DMS114 treated with DMSO at 0.1 percent for 48 hours (cell line): Measurements from ENCODE around the gene TUBGCP2.
"Not testable (repeated sequence)": the region's sequence is repeated elsewhere in the genome, so short reads cannot be mapped to it uniquely, and the experiment has no call there.

Experiments used
- DNase-seq: peaks from one replicate; lab custom pipeline; 2025; ENCODE audit not compliant: unreplicated experiment; lab: John Stamatoyannopoulos, UW

The TUBGCP2 gene

GRCh38 chr10:133270204-133270603, 38.5 kb downstream of the TUBGCP2 start:
- DNase-seq: no peak

- no peak for DNase-seq
Observed at GRCh38 chr10:133269367-133269766, 39.3 kb downstream of the TUBGCP2 start.

GRCh38 chr10:133268532-133268931, 40.1 kb downstream of the TUBGCP2 start:
- no peak for DNase-seq

GRCh38 chr10:133267829-133268228, 40.8 kb downstream of the TUBGCP2 start:
- no peak for DNase-seq

- no peak for DNase-seq
Observed at GRCh38 chr10:133267293-133267692, 41.4 kb downstream of the TUBGCP2 start.

GRCh38 chr10:133266056-133266795, 42.4 kb downstream of the TUBGCP2 start:
- no peak for DNase-seq

- not testable (repeated sequence) for DNase-seq
Observed at GRCh38 chr10:133265052-133265451, 43.6 kb downstream of the TUBGCP2 start.

GRCh38 chr10:133264461-133264860, 44.2 kb downstream of the TUBGCP2 start:
- DNase-seq: no peak

- DNase-seq: no peak
Observed at GRCh38 chr10:133263674-133264073, 45.0 kb downstream of the TUBGCP2 start.

GRCh38 chr10:133262696-133263095, 46.0 kb downstream of the TUBGCP2 start:
- no peak for DNase-seq

GRCh38 chr10:133261726-133262325, 46.8 kb downstream of the TUBGCP2 start:
- peak; percentile 34 for DNase-seq

GRCh38 chr10:133260895-133261725, 47.6 kb downstream of the TUBGCP2 start:
- no peak for DNase-seq

GRCh38 chr10:133259602-133259989, 49.1 kb downstream of the TUBGCP2 start:
- no peak for DNase-seq

- DNase-seq: no peak
Observed at GRCh38 chr10:133258818-133259601, 49.7 kb downstream of the TUBGCP2 start.

GRCh38 chr10:133258066-133258817, 50.4 kb downstream of the TUBGCP2 start:
- DNase-seq: no peak

GRCh38 chr10:133257489-133258065, 51.1 kb downstream of the TUBGCP2 start:
- peak; percentile 71 for DNase-seq

- no peak for DNase-seq
Observed at GRCh38 chr10:133255323-133255722, 53.3 kb downstream of the TUBGCP2 start.

GRCh38 chr10:133254421-133255120, 54.1 kb downstream of the TUBGCP2 start:
- DNase-seq: no peak

- no peak for DNase-seq
Observed at GRCh38 chr10:133253361-133253955, 55.2 kb downstream of the TUBGCP2 start.
